Stomach (tissue), 9 donors: ENCODE measurements around the gene FCHSD2. TPM values are rescaled to one million over a fixed set of nuclear protein-coding genes. Genes with fewer than 3 reads are reported as not detected.

Experiments used
- DNase-seq, 2 donors: peaks; one replicate each; pipeline versions ENCODE4 v3.0.0 to v3.0.0-alpha.2; 2013 to 2019
- H3K27ac ChIP-seq, 5 donors: fragments of 200-600 bp in 4 of 5; sonication (generic) in 4 of 5; one replicate each; pipeline ENCODE4 v1.5.1; 2013 to 2019; ENCODE audit warnings: mild to moderate bottlenecking in 1 of 5, moderate library complexity in 1 of 5
- H3K27me3 ChIP-seq, 3 donors: fragments of 200-600 bp; sonication (generic); one replicate each; pipeline ENCODE4 v1.5.1; 2017 to 2019; ENCODE audit warnings: mixed run types in 1 of 3
- H3K36me3 ChIP-seq, 4 donors: fragments of 200-600 bp; sonication (generic); 1 replicate in 3 of 4; 2 replicates in 1 of 4; pipeline ENCODE4 v1.5.1; 2016 to 2019
- H3K4me1 ChIP-seq, 4 donors: fragments of 200-600 bp; sonication (generic); one replicate each; pipeline ENCODE4 v1.5.1; 2016 to 2019
- H3K4me3 ChIP-seq, 4 donors: fragments of 200-600 bp; sonication (generic) in 3 of 4; one replicate each; pipeline ENCODE4 v1.5.1; 2016 to 2019; ENCODE audit warnings: mild to moderate bottlenecking in 1 of 4
- H3K9me3 ChIP-seq, 4 donors: fragments of 200-600 bp; sonication (generic); one replicate each; pipeline ENCODE4 v1.5.1; 2016 to 2019
- EP300 ChIP-seq: sonication (generic); formaldehyde crosslinking; IDR thresholded peaks from one replicate; pipeline ENCODE4 v1.6.1; 2017; ENCODE audit warnings: antibody characterized with exemption
- POLR2A ChIP-seq, 4 donors: fragments of 450-650 bp; IDR thresholded peaks; one replicate each; pipeline ENCODE4 v1.6.1; 2016; ENCODE audit warnings: antibody characterized with exemption in 4 of 4, control low read depth in 2 of 4, mild to moderate bottlenecking in 1 of 4, moderate library complexity in 1 of 4
- POLR2AphosphoS5 ChIP-seq, 3 donors: sonication (generic); formaldehyde crosslinking; IDR thresholded peaks; one replicate each; pipeline ENCODE4 v1.6.1; 2016; ENCODE audit warnings: antibody characterized with exemption in 3 of 3
- WGBS, 5 donors: extraction: QIAGEN DNeasy Blood & Tissue Kit in 3 of 5; methylation state at CpG; one replicate each; pipeline versions ENCODE4 v1.1.5 to v1.1.7; 2013 to 2018; 5-methylcytosine and 5-hydroxymethylcytosine counted together
- intact Hi-C: fragments of 100-400 bp; cut with DNase I; formaldehyde crosslinking; loops from one replicate; pipeline ENCODE4 v1.15.1; 2023; ENCODE audit warnings: low total_unique reads
- polyA plus RNA-seq, 3 donors: library from polyadenylated mRNA; stranded (reverse); fragments of 200-250 nt; gene quantifications; one replicate each; pipeline ENCODE4 v1.2.3, GENCODE V29; 2013
- total RNA-seq, 5 donors: library from RNA; depleted of rRNA; stranded (reverse); fragments of >200 nt; gene quantifications; one replicate each; pipeline versions ENCODE4 v1.1.0 to v1.2.3, GENCODE V29; 2014 to 2016
- TF ChIP-seq, protein P1 (sequence below), 7 experiments: fragments of 450-650 bp in 4 of 7; fragments of 200-600 bp in 3 of 7; sonication (generic) in 3 of 7; IDR thresholded peaks; one replicate each; pipeline ENCODE4 v1.5.1; 2016 to 2019; ENCODE audit warnings: antibody characterized with exemption in 7 of 7, control low read depth in 2 of 7, mild to moderate bottlenecking in 1 of 7
- donor health status: healthy with polysubstance abuse.
- donor health status: Bipolar disorder and iron deficiency.
- donor health status: healthy.

Gene FCHSD2
- total and polyA plus RNA-seq, 8 donors: 5.7 to 64.3 (median 15.9) TPM

DNA sequence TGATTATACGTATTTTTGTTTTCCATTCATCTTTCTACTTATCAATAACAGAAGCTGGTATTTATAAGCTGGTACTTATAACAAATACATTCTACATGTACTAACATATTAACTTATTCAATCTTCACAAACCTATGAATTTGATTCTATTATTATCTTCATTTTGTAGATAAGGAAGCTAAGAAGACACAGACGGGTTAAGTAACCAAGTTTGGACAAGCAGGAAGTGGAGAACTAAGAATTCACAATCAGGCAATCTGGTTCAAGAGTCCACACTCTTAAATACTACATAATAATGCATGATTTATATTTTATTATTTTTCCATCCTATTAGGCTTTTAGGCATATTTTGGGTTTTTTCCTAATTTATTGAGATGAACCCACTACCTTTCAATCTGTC, 25.0 kb downstream of the FCHSD2 start:
- TF ChIP-seq POLR2AphosphoS5 (IDR thresholded peaks at IDR 0.05): no peak
- TF ChIP-seq POLR2A (IDR thresholded peaks at IDR 0.05): no peak
- TF ChIP-seq, protein P1, sequence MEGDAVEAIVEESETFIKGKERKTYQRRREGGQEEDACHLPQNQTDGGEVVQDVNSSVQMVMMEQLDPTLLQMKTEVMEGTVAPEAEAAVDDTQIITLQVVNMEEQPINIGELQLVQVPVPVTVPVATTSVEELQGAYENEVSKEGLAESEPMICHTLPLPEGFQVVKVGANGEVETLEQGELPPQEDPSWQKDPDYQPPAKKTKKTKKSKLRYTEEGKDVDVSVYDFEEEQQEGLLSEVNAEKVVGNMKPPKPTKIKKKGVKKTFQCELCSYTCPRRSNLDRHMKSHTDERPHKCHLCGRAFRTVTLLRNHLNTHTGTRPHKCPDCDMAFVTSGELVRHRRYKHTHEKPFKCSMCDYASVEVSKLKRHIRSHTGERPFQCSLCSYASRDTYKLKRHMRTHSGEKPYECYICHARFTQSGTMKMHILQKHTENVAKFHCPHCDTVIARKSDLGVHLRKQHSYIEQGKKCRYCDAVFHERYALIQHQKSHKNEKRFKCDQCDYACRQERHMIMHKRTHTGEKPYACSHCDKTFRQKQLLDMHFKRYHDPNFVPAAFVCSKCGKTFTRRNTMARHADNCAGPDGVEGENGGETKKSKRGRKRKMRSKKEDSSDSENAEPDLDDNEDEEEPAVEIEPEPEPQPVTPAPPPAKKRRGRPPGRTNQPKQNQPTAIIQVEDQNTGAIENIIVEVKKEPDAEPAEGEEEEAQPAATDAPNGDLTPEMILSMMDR (IDR thresholded peaks at IDR 0.05): no peak
- TF ChIP-seq EP300: no peak
- peaks cover 0 to 7% (median 1%) of the 10 kb centered on the region in 4 donors for H3K4me1 ChIP-seq
- H3K27me3 ChIP-seq: no peaks in the 10 kb centered on the region
- H3K36me3 ChIP-seq: peaks cover 0 to 15% (median 7%) of the 10 kb centered on the region in 4 donors
- no peaks in the 10 kb centered on the region for H3K9me3 ChIP-seq
- no peak for DNase-seq
- no peak overlapping the region for H3K4me3 ChIP-seq
- H3K27ac ChIP-seq: no peak overlapping the region
- intact Hi-C loops: no loop called here
- 74 to 82% (median 74%) methylated on average over 2 of the region's 2 CpGs for WGBS, 5 donors

DNA sequence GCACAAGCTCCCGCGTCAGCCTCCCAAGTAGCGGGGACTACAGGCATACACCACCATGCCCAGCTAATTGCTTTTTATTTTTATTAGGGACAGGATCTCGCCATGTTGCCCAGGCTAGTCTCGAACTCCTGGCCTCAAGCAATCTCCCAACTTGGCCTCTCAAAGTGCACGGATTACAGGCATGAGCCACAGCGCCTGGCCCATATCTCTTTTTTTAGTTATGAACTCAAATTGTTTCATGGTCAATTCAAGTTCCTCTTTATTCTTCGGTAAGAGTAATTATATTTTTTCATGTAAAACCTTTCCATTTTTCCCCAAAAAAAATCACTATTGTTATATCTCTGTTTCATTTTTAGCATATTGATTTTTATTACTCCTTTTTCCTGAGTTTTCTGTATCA, 25.5 kb downstream of the FCHSD2 start:
- 89 to 98% (median 93%) methylated on average over 8 of the region's 8 CpGs for WGBS, 5 donors
- TF ChIP-seq EP300 (no peak), POLR2A (IDR thresholded peaks at IDR 0.05) (no peak), POLR2AphosphoS5 (IDR thresholded peaks at IDR 0.05) (no peak)
- TF ChIP-seq, protein P1 (IDR thresholded peaks at IDR 0.05): no peak
- no peaks in the 10 kb centered on the region for H3K9me3 ChIP-seq
- intact Hi-C loops: no loop called here
- no peak overlapping the region for H3K4me3 ChIP-seq
- no peak for DNase-seq
- no peaks in the 10 kb centered on the region for H3K27me3 ChIP-seq
- peaks cover 0 to 5% (median 1%) of the 10 kb centered on the region in 4 donors for H3K4me1 ChIP-seq
- peaks cover 0 to 15% (median 7%) of the 10 kb centered on the region in 4 donors for H3K36me3 ChIP-seq
- H3K27ac ChIP-seq: no peak overlapping the region

DNA sequence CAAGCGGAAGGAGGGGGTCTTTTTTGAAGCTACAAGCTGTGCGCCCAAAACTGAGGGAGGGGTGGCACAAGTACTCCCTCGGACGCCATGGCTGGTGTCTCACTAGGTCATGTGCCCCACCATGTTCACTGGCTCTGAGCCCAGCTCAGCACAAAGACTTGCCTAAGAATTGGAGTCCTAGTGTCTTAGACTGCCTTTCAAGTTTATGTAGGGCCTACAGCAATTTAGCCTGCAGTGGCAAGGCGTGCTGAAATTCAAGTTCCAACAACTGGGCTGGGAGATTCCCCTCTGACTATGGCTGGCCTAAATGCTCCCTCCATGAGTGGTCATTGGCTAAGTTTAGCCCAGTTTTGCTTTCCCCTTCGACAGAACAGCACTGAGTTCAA, 27.3 kb downstream of the FCHSD2 start:
- H3K27ac ChIP-seq: no peak overlapping the region
- H3K9me3 ChIP-seq: no peaks in the 10 kb centered on the region
- TF ChIP-seq, protein P1 (IDR thresholded peaks at IDR 0.05): no peak
- TF ChIP-seq EP300 (no peak), POLR2AphosphoS5 (IDR thresholded peaks at IDR 0.05) (no peak)
- H3K27me3 ChIP-seq: no peaks in the 10 kb centered on the region
- H3K4me1 ChIP-seq: peaks cover 0 to 3% (median 0%) of the 10 kb centered on the region in 4 donors
- peaks cover 0 to 15% (median 7%) of the 10 kb centered on the region in 4 donors for H3K36me3 ChIP-seq
- DNase-seq: no peak
- no peak overlapping the region for H3K4me3 ChIP-seq
- intact Hi-C loops: no loop called here
- WGBS, 5 donors: 96 to 100% (median 99%) methylated on average over 6 of the region's 6 CpGs

DNA sequence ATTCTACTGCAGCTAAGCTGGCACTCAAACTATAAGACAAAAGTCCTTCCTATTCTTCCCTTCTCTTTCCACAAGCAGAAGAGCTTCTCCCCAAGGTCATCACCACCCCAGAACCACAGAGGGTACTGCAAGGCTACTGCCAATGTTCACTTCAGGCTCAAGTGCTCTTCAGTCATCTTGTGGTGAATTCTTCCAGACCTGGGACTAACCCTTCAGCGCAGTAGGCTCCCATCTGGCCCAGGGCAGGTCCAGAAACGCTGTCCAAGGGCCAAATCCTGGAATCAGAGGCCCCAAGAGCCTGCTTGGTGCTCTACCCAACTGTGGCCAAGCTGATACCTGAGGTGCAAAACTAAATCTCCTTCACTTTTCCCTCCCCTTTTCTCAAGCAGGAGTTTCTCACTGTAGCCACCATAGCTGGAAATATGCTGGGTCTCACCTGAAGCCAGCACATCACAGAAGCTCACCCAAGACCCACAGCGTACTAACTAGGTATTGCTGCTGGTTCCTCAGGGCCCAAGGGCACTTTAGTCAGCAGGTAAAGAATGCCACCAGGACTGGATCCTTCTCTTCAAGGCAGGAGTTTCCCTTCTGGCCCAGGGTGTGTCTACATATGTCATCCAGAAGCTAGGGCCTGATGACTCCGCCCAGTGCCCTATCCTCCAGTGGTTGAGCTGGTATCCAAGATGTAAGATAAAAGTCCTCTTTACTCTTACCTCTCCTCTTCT, 27.8 kb downstream of the FCHSD2 start:
- no peak for DNase-seq
- no peak overlapping the region for H3K4me3 ChIP-seq
- WGBS, 5 donors: 87 to 100% (median 97%) methylated on average over 4 of the region's 4 CpGs
- H3K9me3 ChIP-seq: no peaks in the 10 kb centered on the region
- H3K36me3 ChIP-seq: peaks cover 0 to 15% (median 7%) of the 10 kb centered on the region in 4 donors
- no peaks in the 10 kb centered on the region for H3K27me3 ChIP-seq
- H3K4me1 ChIP-seq: peaks cover 0 to 3% (median 0%) of the 10 kb centered on the region in 4 donors
- intact Hi-C loops: no loop called here
- no peak for TF ChIP-seq EP300
- TF ChIP-seq POLR2A (IDR thresholded peaks at IDR 0.05): no peak
- H3K27ac ChIP-seq: no peak overlapping the region

DNA sequence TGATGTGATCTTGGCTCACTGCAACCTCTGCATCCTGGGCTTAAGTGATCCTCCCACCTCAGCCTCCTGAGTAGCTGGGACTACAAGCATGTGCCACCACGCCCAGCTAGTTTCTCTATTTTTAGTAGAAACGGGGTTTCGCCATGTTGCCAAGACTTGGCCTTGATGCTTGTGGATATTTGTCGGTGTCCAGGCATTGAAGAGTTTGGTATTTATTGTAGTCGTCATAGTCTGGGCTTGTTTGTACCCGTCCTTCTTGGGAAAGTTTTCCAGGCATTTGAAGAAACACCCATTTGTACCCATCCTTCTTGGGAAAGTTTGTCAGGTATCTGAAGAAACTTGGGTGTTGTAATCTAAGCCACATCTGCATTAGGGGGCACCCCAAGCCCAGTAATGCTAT, 28.7 kb downstream of the FCHSD2 start:
- intact Hi-C loops: no loop called here
- 93 to 99% (median 98%) methylated on average over 6 of the region's 6 CpGs for WGBS, 5 donors
- peaks cover 0 to 15% (median 7%) of the 10 kb centered on the region in 4 donors for H3K36me3 ChIP-seq

More for the DNA sequence above, 28.7 kb downstream of the FCHSD2 start:
- Histone ChIP-seq H3K27me3 (no peaks in the 10 kb centered on the region), H3K27ac (no peak overlapping the region), H3K4me3 (no peak overlapping the region), H3K4me1 (no peaks in the 10 kb centered on the region), H3K9me3 (no peaks in the 10 kb centered on the region)
- DNase-seq: no peak
- TF ChIP-seq POLR2AphosphoS5 (IDR thresholded peaks at IDR 0.05): no peak
- TF ChIP-seq EP300: no peak
